ENCODE data around the gene CGA.

Gene CGA

GRCh38 chr6:87118054-87118453 lies 23.1 kb upstream of the CGA start:
- no peak overlapping the region for H3K4me3 ChIP-seq (ENCODE audit: low read depth, low read length)
- TF ChIP-seq CTCF (IDR thresholded peaks at IDR 0.05; ENCODE audit: low read depth, low read length) = no peak

- H3K4me3 ChIP-seq (ENCODE audit: low read depth, low read length) = no peak overlapping the region
- no peak for TF ChIP-seq CTCF (IDR thresholded peaks at IDR 0.05; ENCODE audit: low read depth, low read length)
These were observed 22.0 kb upstream of the CGA start for GRCh38 chr6:87116922-87117321.

- H3K4me3 ChIP-seq (ENCODE audit: low read depth, low read length) = no peak overlapping the region
- TF ChIP-seq CTCF (IDR thresholded peaks at IDR 0.05; ENCODE audit: low read depth, low read length) = no peak
These were observed 20.7 kb upstream of the CGA start for GRCh38 chr6:87115402-87116135.

GRCh38 chr6:87110636-87111035 lies 15.7 kb upstream of the CGA start:
- TF ChIP-seq CTCF (IDR thresholded peaks at IDR 0.05; ENCODE audit: low read depth, low read length) = no peak
- H3K4me3 ChIP-seq (ENCODE audit: low read depth, low read length) = no peak overlapping the region

GRCh38 chr6:87105823-87106222 lies 10.9 kb upstream of the CGA start:
- no peak overlapping the region for H3K4me3 ChIP-seq (ENCODE audit: low read depth, low read length)
- TF ChIP-seq CTCF (IDR thresholded peaks at IDR 0.05; ENCODE audit: low read depth, low read length) = no peak

- no peak for TF ChIP-seq CTCF (IDR thresholded peaks at IDR 0.05; ENCODE audit: low read depth, low read length)
- no peak overlapping the region for H3K4me3 ChIP-seq (ENCODE audit: low read depth, low read length)
These were observed 9.8 kb upstream of the CGA start for GRCh38 chr6:87104667-87105066.

GRCh38 chr6:87103977-87104601 lies 9.2 kb upstream of the CGA start:
- no peak for TF ChIP-seq CTCF (IDR thresholded peaks at IDR 0.05; ENCODE audit: low read depth, low read length)

More at GRCh38 chr6:87103977-87104601, 9.2 kb upstream of the CGA start:
- H3K4me3 ChIP-seq (ENCODE audit: low read depth, low read length) = no peak overlapping the region

Data from WI38 (cell line).